ENCODE measurements around the gene RNU1-2. TPM values are rescaled to one million over a fixed set of nuclear protein-coding genes. Genes with fewer than 3 reads are reported as not detected.
"Not testable (repeated sequence)": the region's sequence is repeated elsewhere in the genome, so short reads cannot be mapped to it uniquely, and the experiment has no call there.

RNU1-2 gene
- total RNA-seq, 1 experiment from 2014 or later = 1,606 TPM

- no TSS peak for BruUV-seq (replicated peaks)
- POLR2A ChIA-PET = no interaction called here
- H3K36me3 Mint-ChIP-seq (ENCODE audit: insufficient read depth, unreplicated experiment) = no peaks in the 10 kb centered on the region
- TF ChIP-seq CTCF (IDR thresholded peaks at IDR 0.05; ENCODE audit: unreplicated experiment) = no peak
- no peak overlapping the region for H3K27ac Mint-ChIP-seq (ENCODE audit: low read depth, unreplicated experiment)
- peaks cover 18% of the 10 kb centered on the region for H3K4me1 Mint-ChIP-seq (ENCODE audit: insufficient read depth, unreplicated experiment)
- intact Hi-C loops (cut with micrococcal nuclease) = no loop called here
- CTCF ChIA-PET = no interaction called here
- no peak overlapping the region for H3K4me3 Mint-ChIP-seq (ENCODE audit: unreplicated experiment)
- H3K27me3 Mint-ChIP-seq (ENCODE audit: insufficient read depth, unreplicated experiment) = no peaks in the 10 kb centered on the region
- no peaks in the 10 kb centered on the region for H3K9me3 Mint-ChIP-seq (ENCODE audit: unreplicated experiment)
- DNase-seq (ENCODE audit: unreplicated experiment) = no peak
Measured at GRCh38 chr1:16918371-16918770, 22.6 kb downstream of the RNU1-2 start.

- H3K9me3 Mint-ChIP-seq (ENCODE audit: unreplicated experiment); DNase-seq (ENCODE audit: unreplicated experiment); BruUV-seq (replicated peaks); intact Hi-C loops (cut with micrococcal nuclease); H3K4me3 Mint-ChIP-seq (ENCODE audit: unreplicated experiment); H3K27me3 Mint-ChIP-seq (ENCODE audit: insufficient read depth, unreplicated experiment); H3K27ac Mint-ChIP-seq (ENCODE audit: low read depth, unreplicated experiment); CTCF ChIA-PET; H3K36me3 Mint-ChIP-seq (ENCODE audit: insufficient read depth, unreplicated experiment): not testable (repeated sequence)
- H3K4me1 Mint-ChIP-seq (ENCODE audit: insufficient read depth, unreplicated experiment) = peaks cover 16% of the 10 kb centered on the region
- POLR2A ChIA-PET = interaction anchor here (0.6 kb wide), 1 partner anchor 22 kb away, joined by 3 read pairs; no protein-coding TSS in a partner anchor
Measured at GRCh38 chr1:16918936-16919665, 23.3 kb downstream of the RNU1-2 start.

GRCh38 chr1:16920951-16921350 lies 25.2 kb downstream of the RNU1-2 start:
- H3K36me3 Mint-ChIP-seq (ENCODE audit: insufficient read depth, unreplicated experiment) = no peaks in the 10 kb centered on the region
- no peak overlapping the region for H3K27ac Mint-ChIP-seq (ENCODE audit: low read depth, unreplicated experiment)
- intact Hi-C loops (cut with micrococcal nuclease) = no loop called here
- BruUV-seq (replicated peaks) = no TSS peak
- DNase-seq (ENCODE audit: unreplicated experiment) = no peak
- H3K4me1 Mint-ChIP-seq (ENCODE audit: insufficient read depth, unreplicated experiment) = peaks cover 27% of the 10 kb centered on the region
- POLR2A ChIA-PET = interaction anchor here (0.7 to 1.6 kb wide), 2 partner anchors 17 to 304 kb away, joined by 3 to 4 read pairs; no protein-coding TSS in a partner anchor
- TF ChIP-seq CTCF (IDR thresholded peaks at IDR 0.05; ENCODE audit: unreplicated experiment) = no peak
- CTCF ChIA-PET = interaction anchor here (0.6 kb wide), 1 partner anchor 13 kb away, joined by 3 read pairs; no protein-coding TSS in a partner anchor
- H3K9me3 Mint-ChIP-seq (ENCODE audit: unreplicated experiment) = no peaks in the 10 kb centered on the region
- H3K27me3 Mint-ChIP-seq (ENCODE audit: insufficient read depth, unreplicated experiment) = no peaks in the 10 kb centered on the region
- no peak overlapping the region for H3K4me3 Mint-ChIP-seq (ENCODE audit: unreplicated experiment)

GRCh38 chr1:16921391-16922185 lies 25.8 kb downstream of the RNU1-2 start, which contains the start of gene CROCC:
CROCC (plus strand) TSS chr1:16921931; CDS start chr1:16922019, 88 bp downstream.
- TF ChIP-seq CTCF (IDR thresholded peaks at IDR 0.05; ENCODE audit: unreplicated experiment) = no peak
- Mint-ChIP-seq H3K36me3 (ENCODE audit: insufficient read depth, unreplicated experiment) (no peaks in the 10 kb centered on the region), H3K27me3 (ENCODE audit: insufficient read depth, unreplicated experiment) (no peaks in the 10 kb centered on the region), H3K27ac (ENCODE audit: low read depth, unreplicated experiment) (no peak within 1 kb of the TSS), H3K4me1 (ENCODE audit: insufficient read depth, unreplicated experiment) (peaks cover 31% of the 10 kb centered on the region), H3K9me3 (ENCODE audit: unreplicated experiment) (no peaks in the 10 kb centered on the region), H3K4me3 (ENCODE audit: unreplicated experiment) (no peak within 1 kb of the TSS)
- BruUV-seq (replicated peaks) = no TSS peak
- no peak for DNase-seq (ENCODE audit: unreplicated experiment)
- ChIA-PET CTCF (interaction anchor here (0.6 kb wide), 1 partner anchor 12 kb away, joined by 3 read pairs; no protein-coding TSS in a partner anchor), POLR2A (interaction anchor here (0.6 kb wide), 1 partner anchor 93 kb away, joined by 3 read pairs; no protein-coding TSS in a partner anchor)
- intact Hi-C loops (cut with micrococcal nuclease) = no loop called here

Data from MCF 10A (cell line).